H1 (cell line): Measurements from ENCODE around the gene GUCA2B. TPM values are rescaled to one million over a fixed set of nuclear protein-coding genes. Genes with fewer than 3 reads are reported as not detected.

Source experiments
- CTCF ChIA-PET: fragments of 300-600 bp; sonication (Branson Sonifier 250); formaldehyde crosslinking; loops from one replicate; lab custom pipeline; 2021; ENCODE audit not compliant: partially characterized antibody; lab: Charles Lee
- POLR2A ChIA-PET: fragments of 300-600 bp; sonication (Branson Sonifier 250); formaldehyde crosslinking; loops from one replicate; lab custom pipeline; 2021; ENCODE audit warnings: inconsistent platforms; ENCODE audit not compliant: partially characterized antibody; lab: Charles Lee
- DNase-seq, 2 experiments: peaks; one replicate each; pipeline versions ENCODE4 v3.0.0 to v3.0.0-alpha.2; 2010 to 2022; ENCODE audit warnings: low spot score in 2 of 2, low read depth in 1 of 2, mixed read lengths in 1 of 2
- FAIRE-seq: peaks from 2 replicates; lab custom pipeline; 2011; peaks lifted over from hg19 to GRCh38; lab: Jason Lieb, UNC
- H2AFZ ChIP-seq: 2 replicates; pipeline ENCODE4 v1.8.1; 2012; ENCODE audit warnings: low read length, inconsistent platforms
- H2AK5ac ChIP-seq: 2 replicates; pipeline ENCODE4 v1.6.1; 2013; ENCODE audit warnings: low read depth, low read length
- H2BK120ac ChIP-seq: replicated peaks from 2 replicates; pipeline ENCODE3; 2013; ENCODE audit warnings: low read depth, low read length, inconsistent platforms
- H2BK12ac ChIP-seq: 2 replicates; pipeline ENCODE4 v1.6.1; 2013; ENCODE audit warnings: low read depth, low read length
- H2BK15ac ChIP-seq: 2 replicates; pipeline ENCODE4 v1.6.1; 2013; ENCODE audit warnings: low read length
- H2BK20ac ChIP-seq: 2 replicates; pipeline ENCODE4 v1.6.1; 2013; ENCODE audit warnings: low read length
- H2BK5ac ChIP-seq: 2 replicates; pipeline ENCODE4 v1.6.1; 2013; ENCODE audit warnings: low read depth, low read length
- H3K14ac ChIP-seq: 2 replicates; pipeline ENCODE4 v1.6.1; 2013; ENCODE audit warnings: inconsistent platforms; ENCODE audit not compliant: insufficient read length
- H3K18ac ChIP-seq: 2 replicates; pipeline ENCODE4 v1.6.1; 2013; ENCODE audit warnings: low read length; ENCODE audit errors: extremely low read depth
- H3K23ac ChIP-seq: 2 replicates; pipeline ENCODE4 v1.6.1; 2013; ENCODE audit warnings: inconsistent platforms; ENCODE audit not compliant: insufficient read length
- H3K23me2 ChIP-seq: 2 replicates; pipeline ENCODE4 v1.6.1; 2013; ENCODE audit warnings: low read depth, low read length
- H3K27ac ChIP-seq: 2 replicates; pipeline ENCODE4 v1.6.1; 2011; ENCODE audit warnings: low read depth, low read length, inconsistent platforms
- H3K27me3 ChIP-seq, 4 experiments: replicated peaks in 1 of 4; 1 replicate in 1 of 4; 2 replicates in 3 of 4; pipeline versions ENCODE4 v1.6.1 to v1.8.1; 2011 to 2013; ENCODE audit warnings: low read length in 3 of 4, mild to moderate bottlenecking in 3 of 4, inconsistent platforms in 2 of 4, mixed read lengths in 2 of 4, moderate library complexity in 1 of 4; ENCODE audit not compliant: control insufficient read depth in 3 of 4, insufficient read depth in 3 of 4; ENCODE audit errors: extremely low read depth in 1 of 4
- H3K36me3 ChIP-seq, 4 experiments: 2 replicates each; pipeline versions ENCODE4 v1.6.1 to v1.8.1; 2011 to 2013; ENCODE audit warnings: mild to moderate bottlenecking in 4 of 4, low read length in 3 of 4, moderate library complexity in 2 of 4, control low read depth in 1 of 4, inconsistent platforms in 1 of 4; ENCODE audit not compliant: insufficient read depth in 4 of 4, control insufficient read depth in 2 of 4
- H3K4ac ChIP-seq: replicated peaks from 2 replicates; pipeline ENCODE3; 2013; ENCODE audit warnings: low read length, low read depth, mixed read lengths, inconsistent platforms; ENCODE audit not compliant: insufficient read length
- H3K4me1 ChIP-seq, 4 experiments: replicated peaks in 1 of 4; 1 replicate in 1 of 4; 2 replicates in 3 of 4; pipeline versions ENCODE4 v1.6.1 to v1.8.1; 2011 to 2013; ENCODE audit warnings: low read length in 3 of 4, inconsistent platforms in 2 of 4, mixed read lengths in 1 of 4; ENCODE audit not compliant: insufficient read depth in 4 of 4, control insufficient read depth in 3 of 4
- H3K4me2 ChIP-seq, 2 experiments: 2 replicates each; pipeline versions ENCODE4 v1.6.1 to v1.8.1; 2011 to 2013; ENCODE audit warnings: low read depth in 2 of 2, low read length in 2 of 2, control low read depth in 1 of 2, inconsistent platforms in 1 of 2, mild to moderate bottlenecking in 1 of 2; ENCODE audit not compliant: insufficient read depth in 1 of 2
- H3K4me3 ChIP-seq, 4 experiments: fragments of 200-600, 300-600 bp in 1 of 4; sonication (generic), shearing (Covaris generic), sonication (Bioruptor Twin) in 1 of 4; 2 replicates each; pipeline versions ENCODE4 v1.5.1 to v1.8.1; 2011 to 2016; ENCODE audit warnings: low read length in 4 of 4, low read depth in 3 of 4, control low read depth in 2 of 4, inconsistent platforms in 2 of 4, mild to moderate bottlenecking in 2 of 4, mixed read lengths in 1 of 4, moderate library complexity in 1 of 4; ENCODE audit not compliant: insufficient read depth in 2 of 4; ENCODE audit errors: extremely low read depth in 1 of 4
- H3K56ac ChIP-seq: replicated peaks from 2 replicates; pipeline ENCODE3; 2013; ENCODE audit warnings: low read depth, mild to moderate bottlenecking, mixed read lengths, low read length, inconsistent platforms; ENCODE audit not compliant: insufficient read length
- H3K79me1 ChIP-seq: 2 replicates; pipeline ENCODE4 v1.6.1; 2013; ENCODE audit warnings: low read depth, low read length, control low read depth
- H3K79me2 ChIP-seq, 2 experiments: 2 replicates each; pipeline versions ENCODE4 v1.6.1 to v1.8.1; 2012 to 2013; ENCODE audit warnings: low read length in 2 of 2, mild to moderate bottlenecking in 2 of 2, inconsistent platforms in 1 of 2; ENCODE audit not compliant: insufficient read depth in 2 of 2, control insufficient read depth in 1 of 2
- H3K9ac ChIP-seq, 4 experiments: replicated peaks in 1 of 4; 1 replicate in 1 of 4; 2 replicates in 3 of 4; pipeline versions ENCODE4 v1.6.1 to v1.8.1; 2011 to 2013; ENCODE audit warnings: low read depth in 3 of 4, low read length in 3 of 4, control low read depth in 2 of 4, mild to moderate bottlenecking in 2 of 4, moderate library complexity in 2 of 4, inconsistent platforms in 1 of 4; ENCODE audit errors: extremely low read depth in 1 of 4
- H3K9me3 ChIP-seq, 2 experiments: 2 replicates each; pipeline versions ENCODE4 v1.6.1 to v1.8.1; 2012 to 2013; ENCODE audit warnings: mild to moderate bottlenecking in 2 of 2, moderate library complexity in 2 of 2, control low read depth in 1 of 2, inconsistent platforms in 1 of 2, low read depth in 1 of 2, low read length in 1 of 2, mixed read lengths in 1 of 2; ENCODE audit not compliant: insufficient read depth in 2 of 2
- H4K20me1 ChIP-seq, 2 experiments: replicated peaks in 1 of 2; 2 replicates each; pipeline versions ENCODE3 to v1.8.1; 2011 to 2013; ENCODE audit warnings: inconsistent platforms in 2 of 2, low read length in 2 of 2, mild to moderate bottlenecking in 1 of 2; ENCODE audit not compliant: insufficient read depth in 2 of 2, control insufficient read depth in 1 of 2
- H4K5ac ChIP-seq: 2 replicates; pipeline ENCODE4 v1.6.1; 2013; ENCODE audit warnings: low read length, low read depth, mixed read lengths, inconsistent platforms; ENCODE audit not compliant: insufficient read length
- H4K8ac ChIP-seq: 2 replicates; pipeline ENCODE4 v1.8.0; 2013; ENCODE audit warnings: mild to moderate bottlenecking, moderate library complexity, low read length, inconsistent platforms; ENCODE audit not compliant: insufficient read depth; ENCODE audit errors: extremely low read depth
- H4K91ac ChIP-seq: replicated peaks from 2 replicates; pipeline ENCODE3; 2013; ENCODE audit warnings: low read length, mixed read lengths, inconsistent platforms; ENCODE audit not compliant: insufficient read length
- E2F6 ChIP-seq: IDR thresholded peaks from 2 replicates; pipeline ENCODE4 v1.6.1; 2012; ENCODE audit warnings: inconsistent platforms
- WGBS, 2 experiments: shearing (Covaris generic) in 1 of 2; methylation state at CpG; one replicate each; pipeline versions ENCODE4 v1.1.6 to v1.1.7; 2013 to 2015; ENCODE audit warnings: low lambda C conversion rate in 2 of 2, mixed read lengths in 2 of 2, inconsistent platforms in 1 of 2, low coverage in 1 of 2, missing lambda C conversion rate in 1 of 2; ENCODE audit not compliant: insufficient replicate concordance in 2 of 2, insufficient coverage in 1 of 2, insufficient read length in 1 of 2; ENCODE audit errors: extremely low coverage in 1 of 2, missing lambda C conversion rate in 1 of 2; 5-methylcytosine and 5-hydroxymethylcytosine counted together
- polyA plus RNA-seq, 7 experiments: library from polyadenylated mRNA; depleted of rRNA in 3 of 7; stranded (reverse) in 5 of 7; unstranded in 2 of 7; fragments of >200 nt in 5 of 7; fragments of 200-250 nt in 2 of 7; gene quantifications; 1 replicate in 5 of 7; 2 replicates in 1 of 7; 4 replicates in 1 of 7; pipeline versions ENCODE4 v1.2.1 to v1.2.3, GENCODE V29; 2011 to 2013; ENCODE audit warnings: missing spikeins in 2 of 7, mixed read lengths in 2 of 7
- total RNA-seq: library from RNA; stranded (reverse); fragmentation: NEBNext Ultra II Directional; extraction: Animal tissue kit (Norgen Biotek cat#: 25700); gene quantifications from 2 replicates; pipeline ENCODE4 v1.2.1, GENCODE V29; 2021

The GUCA2B gene
- total and polyA plus RNA-seq, 2 of the 8 experiments (the other 6 are each of a cell fraction or from before 2014, with no cell fraction given) = not detected

- H3K9ac ChIP-seq = no peak overlapping the region
- no peak overlapping the region for H4K5ac ChIP-seq
- no peak overlapping the region for H3K4ac ChIP-seq
- H2BK15ac ChIP-seq = no peak overlapping the region
- H4K91ac ChIP-seq = no peak overlapping the region
- no peak overlapping the region for H2BK20ac ChIP-seq
- H4K20me1 ChIP-seq = no peaks in the 10 kb centered on the region
- H3K79me1 ChIP-seq = no peaks in the 10 kb centered on the region
- H3K4me3 ChIP-seq = no peak overlapping the region
- no peak overlapping the region for H4K8ac ChIP-seq
- no peak overlapping the region for H2BK120ac ChIP-seq
- H3K36me3 ChIP-seq = no peaks in the 10 kb centered on the region
- no peak overlapping the region for H3K27ac ChIP-seq
- DNase-seq (no peak), FAIRE-seq (no peak)
- no peaks in the 10 kb centered on the region for H3K23me2 ChIP-seq
- no peaks in the 10 kb centered on the region for H3K79me2 ChIP-seq
- H2AFZ ChIP-seq = no peak overlapping the region
- H3K23ac ChIP-seq = no peak overlapping the region
- no peak overlapping the region for H3K4me2 ChIP-seq
- no peak overlapping the region for H2AK5ac ChIP-seq
- 95% methylated on average over 7 of the region's 7 CpGs; no CpG with 5 or more reads in 1 of the 2 experiments for WGBS, 2 experiments
- ChIA-PET CTCF (interaction anchor here (0.8 kb wide), 1 partner anchor 44 kb away, joined by 3 read pairs; no protein-coding TSS in a partner anchor), POLR2A (no interaction called here)
- H2BK12ac ChIP-seq = no peak overlapping the region
- no peaks in the 10 kb centered on the region for H3K9me3 ChIP-seq
- no peak for TF ChIP-seq E2F6
- no peaks in the 10 kb centered on the region for H3K27me3 ChIP-seq
- H3K18ac ChIP-seq = no peak overlapping the region
- H3K56ac ChIP-seq = no peak overlapping the region
- no peaks in the 10 kb centered on the region for H3K4me1 ChIP-seq
- H2BK5ac ChIP-seq = no peak overlapping the region
- H3K14ac ChIP-seq = no peak overlapping the region
Measured at GRCh38 chr1:42108309-42108708, 44.9 kb upstream of the GUCA2B start.
